HepG2 (cell line): ENCODE data around the gene PDE4D. TPM values are rescaled to one million over a fixed set of nuclear protein-coding genes. Genes with fewer than 3 reads are reported as not detected.

Experiments used
- ATF7-NPFF ChIP-seq: sonication (generic); formaldehyde crosslinking; IDR thresholded peaks from 2 replicates; pipeline ENCODE4 v1.8.1; 2023; ENCODE audit warnings: mild to moderate bottlenecking, low read depth, missing genetic modification reagents, moderate library complexity
- BCL6 ChIP-seq: IDR thresholded peaks from 2 replicates; pipeline ENCODE4 v1.6.1; 2016; ENCODE audit warnings: missing genetic modification reagents, missing compliant biosample characterization
- BHLHE40 ChIP-seq: IDR thresholded peaks from 2 replicates; pipeline ENCODE4 v1.6.1; 2011; ENCODE audit warnings: low read length, improper control_type of control experiment
- BORCS8-MEF2B ChIP-seq: sonication (generic); formaldehyde crosslinking; IDR thresholded peaks from 2 replicates; pipeline ENCODE4 v1.8.0; 2022; ENCODE audit warnings: mild to moderate bottlenecking, missing genetic modification reagents
- GZF1 ChIP-seq: sonication (generic); formaldehyde crosslinking; IDR thresholded peaks from 2 replicates; pipeline ENCODE4 v1.5.1; 2020; ENCODE audit warnings: mild to moderate bottlenecking, missing genetic modification reagents
- KDM4B ChIP-seq: sonication (generic); formaldehyde crosslinking; IDR thresholded peaks from 2 replicates; pipeline ENCODE4 v1.4.0; 2020; ENCODE audit warnings: missing genetic modification reagents
- MED1 ChIP-seq: sonication (generic); formaldehyde crosslinking; IDR thresholded peaks from 2 replicates; pipeline ENCODE4 v1.4.0; 2020; ENCODE audit warnings: missing genetic modification reagents
- MED8 ChIP-seq: sonication (generic); formaldehyde crosslinking; IDR thresholded peaks from 2 replicates; pipeline ENCODE4 v1.8.1; 2023; ENCODE audit warnings: mild to moderate bottlenecking, missing genetic modification reagents; ENCODE audit not compliant: insufficient replicate concordance
- PAX8 ChIP-seq: sonication (generic); formaldehyde crosslinking; IDR thresholded peaks from 2 replicates; pipeline ENCODE4 v1.8.0; 2022; ENCODE audit warnings: mild to moderate bottlenecking, missing genetic modification reagents, borderline replicate concordance
- RBM39 ChIP-seq: fragments of 200-400 bp; formaldehyde crosslinking; IDR thresholded peaks from one replicate; pipeline ENCODE4 v1.6.1; 2018; ENCODE audit warnings: antibody characterized with exemption, mild to moderate bottlenecking, low read depth, low read length; ENCODE audit not compliant: poor library complexity, severe bottlenecking
- RFX3 ChIP-seq: IDR thresholded peaks from 2 replicates; pipeline ENCODE4 v1.6.1; 2016; ENCODE audit warnings: missing biosample characterization, missing genetic modification reagents
- SAP130 ChIP-seq: IDR thresholded peaks from 2 replicates; pipeline ENCODE4 v1.6.1; 2016; ENCODE audit warnings: low read depth
- SRSF1 ChIP-seq: fragments of 200-400 bp; formaldehyde crosslinking; optimal IDR thresholded peaks from 2 replicates; pipeline ENCODE3; 2017; ENCODE audit warnings: mild to moderate bottlenecking, low read depth, low read length, moderate library complexity
- TFAP4 ChIP-seq: sonication (generic); IDR thresholded peaks from 2 replicates; pipeline ENCODE4 v1.6.1; 2016; ENCODE audit warnings: low read depth, borderline replicate concordance
- ZFX ChIP-seq: sonication (generic); formaldehyde crosslinking; IDR thresholded peaks from 2 replicates; pipeline ENCODE4 v1.4.0; 2020; ENCODE audit warnings: mild to moderate bottlenecking, low read depth, missing genetic modification reagents, moderate library complexity
- ZNF138 ChIP-seq: sonication (generic); formaldehyde crosslinking; IDR thresholded peaks from 2 replicates; pipeline ENCODE4 v1.5.0; 2020; ENCODE audit warnings: mild to moderate bottlenecking, low read depth, missing genetic modification reagents
- ZNF225 ChIP-seq: sonication (generic); formaldehyde crosslinking; IDR thresholded peaks from 2 replicates; pipeline ENCODE4 v1.4.0; 2020; ENCODE audit warnings: mild to moderate bottlenecking, missing genetic modification reagents
- ZNF362 ChIP-seq: sonication (generic); formaldehyde crosslinking; IDR thresholded peaks from 2 replicates; pipeline ENCODE4 v1.4.0; 2020; ENCODE audit warnings: missing genetic modification reagents, mild to moderate bottlenecking, borderline replicate concordance
- ZNF609 ChIP-seq: sonication (generic); formaldehyde crosslinking; IDR thresholded peaks from 2 replicates; pipeline ENCODE4 v1.4.0; 2020; ENCODE audit warnings: mild to moderate bottlenecking, missing genetic modification reagents, borderline replicate concordance
- ZNF770 ChIP-seq: sonication (generic); formaldehyde crosslinking; IDR thresholded peaks from 2 replicates; pipeline ENCODE4 v1.5.0; 2020; ENCODE audit warnings: mild to moderate bottlenecking, missing genetic modification reagents
- ZNF841 ChIP-seq: sonication (generic); formaldehyde crosslinking; IDR thresholded peaks from 2 replicates; pipeline ENCODE4 v1.8.1; 2023; ENCODE audit warnings: missing genetic modification reagents, borderline replicate concordance
- ZSCAN12 ChIP-seq: sonication (generic); formaldehyde crosslinking; IDR thresholded peaks from 2 replicates; pipeline ENCODE4 v1.9.0; 2021; ENCODE audit warnings: mild to moderate bottlenecking, missing genetic modification reagents
- polyA plus RNA-seq, 8 experiments: library from polyadenylated mRNA; depleted of rRNA in 3 of 8; stranded (reverse) in 7 of 8; unstranded in 1 of 8; fragments of >200 nt; fragmentation: Illumina TruSeq in 4 of 8; extraction: Trizol in 4 of 8; gene quantifications; 2 replicates each; pipeline versions ENCODE4 v1.2.1 to v1.2.3, GENCODE V29; 2011 to 2016; ENCODE audit warnings: low read depth in 4 of 8, missing spikeins in 1 of 8, mixed read lengths in 1 of 8; ENCODE audit not compliant: insufficient read depth in 1 of 8
- total RNA-seq, 5 experiments: library from RNA; depleted of rRNA; stranded (reverse); fragments of >200 nt; fragmentation: Illumina TruSeq; extraction: Trizol; gene quantifications; 2 replicates each; pipeline ENCODE4 v1.2.3, GENCODE V29; 2016; ENCODE audit warnings: low read depth in 1 of 5

PDE4D gene
- total and polyA plus RNA-seq, 2 of the 13 experiments (the other 11 are each of a cell fraction or from before 2014, with no cell fraction given), result 7.0 to 12.2 TPM

- TF ChIP-seq ZNF609 (peak; percentile 48; the same call in 1 of the 2 replicates), ZNF841 (CRISPR knock-in tag) (no peak), MED1 (CRISPR knock-in tag) (peak; percentile 94), ZNF225 (no peak), BCL6 (CRISPR knock-in tag) (0 out of 2 replicates have a peak, but pooled peaks have one; percentile 51), RFX3 (no peak), BORCS8-MEF2B (no peak), SAP130 (CRISPR knock-in tag) (peak; percentile 97), MED8 (CRISPR knock-in tag) (no peak), ZNF770 (CRISPR knock-in tag) (no peak), KDM4B (no peak), TFAP4 (peak; percentile 96), ZFX (CRISPR knock-in tag) (peak; percentile 41; the same call in 1 of the 2 replicates), GZF1 (CRISPR knock-in tag) (no peak), ZNF138 (no peak), ZNF362 (CRISPR knock-in tag) (peak; percentile 19; the same call in 1 of the 2 replicates), PAX8 (no peak), ZSCAN12 (no peak), ATF7-NPFF (CRISPR knock-in tag) (no peak), RBM39 (no peak), SRSF1 (no peak), BHLHE40 (no peak)
Measured at GRCh38 chr5:59036274-59036961, 857.1 kb downstream of the PDE4D start (continued).
